ENCODE data around the gene TTC31. TPM values are rescaled to one million over a fixed set of nuclear protein-coding genes. Genes with fewer than 3 reads are reported as not detected.
"Not testable (repeated sequence)": the region's sequence is repeated elsewhere in the genome, so short reads cannot be mapped to it uniquely, and the experiment has no call there.

The TTC31 gene
- total RNA-seq, 1 donor from 2014 or later = 30.2 TPM

DNA sequence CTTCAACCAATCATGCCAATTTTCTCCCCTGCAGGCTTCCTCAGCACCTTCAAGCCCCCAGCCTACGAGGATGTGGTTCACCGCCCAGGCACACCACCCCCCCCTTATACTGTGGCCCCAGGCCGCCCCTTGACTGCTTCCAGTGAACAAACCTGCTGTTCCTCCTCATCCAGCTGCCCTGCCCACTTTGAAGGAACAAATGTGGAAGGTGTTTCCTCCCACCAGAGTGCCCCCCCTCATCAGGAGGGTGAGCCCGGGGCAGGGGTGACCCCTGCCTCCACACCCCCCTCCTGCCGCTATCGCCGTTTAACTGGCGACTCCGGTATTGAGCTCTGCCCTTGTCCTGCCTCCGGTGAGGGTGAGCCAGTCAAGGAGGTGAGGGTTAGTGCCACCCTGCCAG, 22.7 kb upstream of the TTC31 start:
- H3K4me3 Mint-ChIP-seq = peak overlapping the region; percentile 98
- H3K27ac Mint-ChIP-seq, H3K9me3 Mint-ChIP-seq: not testable (repeated sequence)

GRCh38 chr2:74461187-74462053, 21.5 kb upstream of the TTC31 start:
- intact Hi-C loops (cut with micrococcal nuclease) = no loop called here
- Mint-ChIP-seq H3K27ac (peak overlapping the region; percentile 38), H3K4me1 (ENCODE audit: low read depth) (peaks cover 43% of the 10 kb centered on the region), H3K4me3 (no peak overlapping the region), H3K36me3 (ENCODE audit: low read depth) (peaks cover 18% of the 10 kb centered on the region), H3K27me3 (ENCODE audit: insufficient read depth) (no peaks in the 10 kb centered on the region), H3K9me3 (no peaks in the 10 kb centered on the region)
- no peak for DNase-seq (ENCODE audit: low spot score)

More for the DNA sequence above, 22.7 kb upstream of the TTC31 start:
- intact Hi-C loops (cut with micrococcal nuclease); DNase-seq (ENCODE audit: low spot score); H3K27me3 Mint-ChIP-seq (ENCODE audit: insufficient read depth): not testable (repeated sequence)
- Mint-ChIP-seq H3K36me3 (ENCODE audit: low read depth) (peaks cover 29% of the 10 kb centered on the region), H3K4me1 (ENCODE audit: low read depth) (peaks cover 50% of the 10 kb centered on the region)

- peak overlapping the region; percentile 70 for H3K4me3 Mint-ChIP-seq
- H3K9me3 Mint-ChIP-seq = no peaks in the 10 kb centered on the region
- no peak overlapping the region for H3K27ac Mint-ChIP-seq
- H3K36me3 Mint-ChIP-seq (ENCODE audit: low read depth) = peaks cover 12% of the 10 kb centered on the region
- intact Hi-C loops (cut with micrococcal nuclease) = no loop called here
- H3K27me3 Mint-ChIP-seq (ENCODE audit: insufficient read depth) = no peaks in the 10 kb centered on the region
- no peak for DNase-seq (ENCODE audit: low spot score)
- peaks cover 35% of the 10 kb centered on the region for H3K4me1 Mint-ChIP-seq (ENCODE audit: low read depth)
Measured at GRCh38 chr2:74462054-74462785, 20.7 kb upstream of the TTC31 start.

DNA sequence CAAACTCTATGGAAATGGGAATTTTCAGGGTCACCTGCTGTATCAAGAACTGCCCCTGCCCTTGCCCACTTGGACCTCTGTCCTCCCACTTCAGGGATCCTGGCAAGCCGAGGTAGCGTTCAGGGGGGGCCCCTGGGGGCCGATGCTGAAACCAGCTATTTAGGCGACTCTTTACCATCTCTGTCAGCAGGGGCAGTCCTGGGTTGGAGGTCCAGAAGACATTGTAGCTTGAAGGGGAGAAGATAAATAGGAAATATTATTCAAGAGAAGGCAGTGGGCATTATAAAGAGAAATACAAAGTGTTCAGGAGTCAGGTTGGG, 20.1 kb upstream of the TTC31 start:
- DNase-seq (ENCODE audit: low spot score) = no peak
- peaks cover 33% of the 10 kb centered on the region for H3K4me1 Mint-ChIP-seq (ENCODE audit: low read depth)
- H3K27me3 Mint-ChIP-seq (ENCODE audit: insufficient read depth) = no peaks in the 10 kb centered on the region
- H3K9me3 Mint-ChIP-seq = no peaks in the 10 kb centered on the region
- intact Hi-C loops (cut with micrococcal nuclease) = no loop called here
- no peak overlapping the region for H3K27ac Mint-ChIP-seq
- peak overlapping the region; percentile 70 for H3K4me3 Mint-ChIP-seq
- H3K36me3 Mint-ChIP-seq (ENCODE audit: low read depth) = peaks cover 9% of the 10 kb centered on the region

DNA sequence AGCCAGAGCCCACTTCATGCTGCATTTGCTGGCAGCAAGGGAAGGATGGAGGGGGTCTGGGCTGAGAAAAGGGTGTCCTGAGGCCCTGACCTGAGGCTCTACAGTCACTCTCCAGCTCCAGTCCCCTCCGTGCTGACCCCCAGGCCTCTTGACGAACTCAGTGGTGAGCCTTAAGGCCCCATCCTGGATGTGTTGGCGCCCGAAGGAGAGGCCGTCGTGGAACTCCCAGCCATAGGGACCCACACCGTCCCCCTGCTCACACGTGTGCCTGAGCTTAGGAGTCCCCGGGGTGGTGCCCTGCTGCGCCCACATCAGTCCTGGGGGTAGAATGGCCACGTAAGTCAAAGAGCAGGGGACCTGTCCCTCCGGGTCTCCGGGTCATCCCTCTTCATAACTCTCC, 18.5 kb upstream of the TTC31 start:
- Mint-ChIP-seq H3K27me3 (ENCODE audit: insufficient read depth) (no peaks in the 10 kb centered on the region), H3K4me3 (peak overlapping the region; percentile 96), H3K9me3 (no peaks in the 10 kb centered on the region), H3K4me1 (ENCODE audit: low read depth) (peaks cover 26% of the 10 kb centered on the region), H3K36me3 (ENCODE audit: low read depth) (peaks cover 9% of the 10 kb centered on the region), H3K27ac (peak overlapping the region; percentile 68)
- DNase-seq (ENCODE audit: low spot score) = no peak
- intact Hi-C loops (cut with micrococcal nuclease) = loop anchor here (1.0 kb wide), 1 partner anchor 8 kb away; the partner anchor contains the start of gene MRPL53

DNA sequence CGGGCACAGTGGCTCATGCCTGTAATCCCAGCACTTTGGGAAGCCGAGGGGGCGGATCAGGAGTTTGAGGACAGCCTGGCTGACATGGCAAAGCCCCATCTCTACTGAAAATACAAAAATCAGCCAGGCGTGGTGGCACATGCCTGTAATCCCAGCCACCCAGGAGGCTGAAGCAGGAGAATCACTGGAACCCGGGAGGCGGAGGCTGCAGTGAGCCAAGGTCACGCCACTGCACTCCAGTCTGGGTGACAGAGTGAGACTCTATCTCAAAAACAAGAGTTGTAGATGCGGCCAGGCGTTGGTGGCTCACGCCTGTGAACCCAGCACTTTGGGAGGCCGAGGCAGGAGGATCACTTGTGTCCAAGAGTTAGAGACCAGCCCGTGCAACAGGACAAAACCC, 12.1 kb upstream of the TTC31 start:
- intact Hi-C loops (cut with micrococcal nuclease) = not testable (repeated sequence)
- H3K27ac Mint-ChIP-seq = peak overlapping the region; percentile 83

GRCh38 chr2:74471332-74472065, 11.4 kb upstream of the TTC31 start:
- DNase-seq (ENCODE audit: low spot score) = no peak
- peaks cover 21% of the 10 kb centered on the region for H3K4me1 Mint-ChIP-seq (ENCODE audit: low read depth)
- intact Hi-C loops (cut with micrococcal nuclease) = loop anchor here (1.0 kb wide), 5 partner anchors 7 to 58 kb away; partner anchors contain the start of genes AUP1, HTRA2, PCGF1 and TTC31
- peaks cover 29% of the 10 kb centered on the region for H3K36me3 Mint-ChIP-seq (ENCODE audit: low read depth)
- peak overlapping the region; percentile 94 for H3K27ac Mint-ChIP-seq
- no peaks in the 10 kb centered on the region for H3K9me3 Mint-ChIP-seq
- peak overlapping the region; percentile 99 for H3K4me3 Mint-ChIP-seq
- H3K27me3 Mint-ChIP-seq (ENCODE audit: insufficient read depth) = peaks cover 2% of the 10 kb centered on the region

More for the DNA sequence above, 12.1 kb upstream of the TTC31 start:
- Mint-ChIP-seq H3K36me3 (ENCODE audit: low read depth) (peaks cover 28% of the 10 kb centered on the region), H3K4me3 (peak overlapping the region; percentile 79), H3K4me1 (ENCODE audit: low read depth) (peaks cover 26% of the 10 kb centered on the region)
- not testable (repeated sequence) for H3K9me3 Mint-ChIP-seq; DNase-seq (ENCODE audit: low spot score); H3K27me3 Mint-ChIP-seq (ENCODE audit: insufficient read depth)

DNA sequence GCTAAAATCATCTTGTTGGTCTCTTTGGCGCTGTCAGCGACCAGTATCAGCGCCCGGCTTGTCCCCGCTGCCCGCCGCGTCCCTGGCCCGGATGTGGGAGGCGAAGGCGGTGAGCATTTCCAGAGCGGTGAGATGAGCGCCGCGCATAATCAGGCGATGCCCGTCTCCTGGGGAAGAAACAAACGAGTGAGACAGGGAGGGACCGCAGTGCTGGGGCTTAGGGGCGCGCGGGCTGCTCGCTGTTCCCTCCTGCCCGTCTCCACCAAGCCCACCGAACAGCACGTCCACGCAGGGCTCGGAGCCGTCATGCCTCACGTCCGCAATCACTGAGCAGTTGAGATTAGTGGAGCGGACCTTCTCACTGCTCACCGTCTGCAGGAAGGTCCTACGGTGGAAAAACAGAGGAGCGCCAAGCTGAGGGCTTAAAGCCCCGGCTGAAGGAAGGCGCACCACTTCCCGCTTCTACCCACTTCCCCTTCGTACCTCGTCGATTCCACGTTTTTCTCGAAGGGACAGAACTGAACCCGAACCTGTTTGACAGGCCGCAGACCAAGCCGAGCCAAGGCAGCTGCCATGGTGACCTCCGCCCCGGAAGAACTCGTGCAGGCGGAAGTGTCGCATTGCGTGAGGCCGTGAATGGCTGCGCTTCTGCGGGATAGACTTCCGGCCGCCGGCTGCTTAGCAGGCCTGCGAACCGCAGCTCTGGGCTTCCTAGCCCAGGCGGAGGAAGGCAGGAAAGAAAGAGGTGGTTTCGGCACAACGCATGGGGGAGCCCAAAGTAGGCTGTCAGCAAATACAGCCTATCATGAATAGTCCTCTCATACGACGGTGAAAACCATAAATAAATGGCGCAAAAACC, 10.6 kb upstream of the TTC31 start, which contains the start of gene MRPL53:
Gene MRPL53 (minus strand): TSS at position 595 of the 859 bp plus-strand sequence. CDS start 20 bp downstream, at position 575.
- DNase-seq (ENCODE audit: low spot score) = peak; percentile 95
- Mint-ChIP-seq H3K4me3 (peak within 1 kb of the TSS; percentile 99), H3K27ac (peak within 1 kb of the TSS; percentile 94), H3K36me3 (ENCODE audit: low read depth) (peaks cover 30% of the 10 kb centered on the region), H3K4me1 (ENCODE audit: low read depth) (peaks cover 21% of the 10 kb centered on the region), H3K9me3 (no peaks in the 10 kb centered on the region), H3K27me3 (ENCODE audit: insufficient read depth) (peaks cover 2% of the 10 kb centered on the region)
- intact Hi-C loops (cut with micrococcal nuclease) = loop anchor here (1.0 kb wide), 5 partner anchors 8 to 57 kb away; partner anchors contain the start of genes AUP1, HTRA2, PCGF1 and TTC31

DNA sequence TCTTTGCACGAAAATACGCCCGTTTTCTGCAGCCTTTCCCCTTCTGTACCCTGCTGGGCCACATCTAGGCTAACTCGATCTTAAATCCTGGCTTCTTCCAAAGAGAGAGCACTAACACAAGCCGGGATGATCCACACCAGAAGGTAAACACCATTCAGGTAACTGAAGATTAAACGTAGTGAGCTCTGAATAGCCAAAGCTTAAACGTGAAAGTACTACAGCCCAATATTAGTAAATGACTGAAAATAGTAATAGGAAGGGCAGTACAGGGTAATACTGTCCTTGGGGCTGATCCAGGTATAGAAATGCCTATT, 10.0 kb upstream of the TTC31 start:
- peaks cover 32% of the 10 kb centered on the region for H3K36me3 Mint-ChIP-seq (ENCODE audit: low read depth)
- intact Hi-C loops (cut with micrococcal nuclease) = loop anchor here (1.0 kb wide), 5 partner anchors 9 to 56 kb away; partner anchors contain the start of genes AUP1, HTRA2, PCGF1 and TTC31
- H3K4me1 Mint-ChIP-seq (ENCODE audit: low read depth) = peaks cover 21% of the 10 kb centered on the region

GRCh38 chr2:74474481-74474880, 8.4 kb upstream of the TTC31 start:
- H3K27me3 Mint-ChIP-seq (ENCODE audit: insufficient read depth) = peaks cover 2% of the 10 kb centered on the region
- intact Hi-C loops (cut with micrococcal nuclease) = no loop called here
- H3K4me1 Mint-ChIP-seq (ENCODE audit: low read depth) = peaks cover 26% of the 10 kb centered on the region
- H3K36me3 Mint-ChIP-seq (ENCODE audit: low read depth) = peaks cover 35% of the 10 kb centered on the region
- H3K4me3 Mint-ChIP-seq = no peak overlapping the region
- no peak overlapping the region for H3K27ac Mint-ChIP-seq
- no peaks in the 10 kb centered on the region for H3K9me3 Mint-ChIP-seq
- DNase-seq (ENCODE audit: low spot score) = no peak

More for the DNA sequence above, 10.0 kb upstream of the TTC31 start:
- H3K9me3 Mint-ChIP-seq = no peaks in the 10 kb centered on the region
- H3K27ac Mint-ChIP-seq = peak overlapping the region; percentile 94
- DNase-seq (ENCODE audit: low spot score) = no peak
- peak overlapping the region; percentile 99 for H3K4me3 Mint-ChIP-seq
- peaks cover 2% of the 10 kb centered on the region for H3K27me3 Mint-ChIP-seq (ENCODE audit: insufficient read depth)

GRCh38 chr2:74474899-74475298, 8.0 kb upstream of the TTC31 start:
- no peak overlapping the region for H3K4me3 Mint-ChIP-seq
- DNase-seq (ENCODE audit: low spot score) = no peak
- H3K36me3 Mint-ChIP-seq (ENCODE audit: low read depth) = peaks cover 37% of the 10 kb centered on the region
- intact Hi-C loops (cut with micrococcal nuclease) = no loop called here
- H3K9me3 Mint-ChIP-seq = no peaks in the 10 kb centered on the region
- no peak overlapping the region for H3K27ac Mint-ChIP-seq
- peaks cover 2% of the 10 kb centered on the region for H3K27me3 Mint-ChIP-seq (ENCODE audit: insufficient read depth)
- peaks cover 26% of the 10 kb centered on the region for H3K4me1 Mint-ChIP-seq (ENCODE audit: low read depth)

GRCh38 chr2:74481431-74481830, 1.4 kb upstream of the TTC31 start:
- Mint-ChIP-seq H3K4me1 (ENCODE audit: low read depth) (peaks cover 35% of the 10 kb centered on the region), H3K4me3 (peak overlapping the region; percentile 99), H3K27ac (peak overlapping the region; percentile 34), H3K27me3 (ENCODE audit: insufficient read depth) (no peaks in the 10 kb centered on the region), H3K9me3 (no peaks in the 10 kb centered on the region), H3K36me3 (ENCODE audit: low read depth) (peaks cover 28% of the 10 kb centered on the region)
- DNase-seq (ENCODE audit: low spot score) = no peak
- intact Hi-C loops (cut with micrococcal nuclease) = no loop called here

All from activated T-helper 1 cell treated with anti-CD3 and anti-CD28 coated beads, Interleukin-12 subunit alpha, Interleukin-12 subunit beta, Interleukin-2, Interleukin-4 antibody, amounts not matched to agents 30 ng/mL and 10 ng/mL and 1 ng/mL, durations not matched to agents 14 hours and 24 hours and 36 hours (primary cell).